Chondrocyte (in vitro differentiated cells): ENCODE measurements around the gene ERCC6L. TPM values are rescaled to one million over a fixed set of nuclear protein-coding genes. Genes with fewer than 3 reads are reported as not detected.
"Not testable (repeated sequence)": the region's sequence is repeated elsewhere in the genome, so short reads cannot be mapped to it uniquely, and the experiment has no call there.

Experiments
- DNase-seq: peaks from one replicate; pipeline ENCODE4 v3.0.0; 2021; ENCODE audit warnings: mixed read lengths, low spot score
- H3K27ac Mint-ChIP-seq: one replicate; pipeline ENCODE4 v1.8.0; 2021; ENCODE audit warnings: mild to moderate bottlenecking, moderate library complexity, mixed read lengths; ENCODE audit not compliant: unreplicated experiment
- H3K27me3 Mint-ChIP-seq: 2 replicates; pipeline ENCODE4 v1.8.0; 2021; ENCODE audit warnings: low read depth, mixed read lengths
- H3K36me3 Mint-ChIP-seq: 2 replicates; pipeline ENCODE4 v1.8.0; 2021; ENCODE audit warnings: low read depth, mixed read lengths
- H3K4me1 Mint-ChIP-seq: 2 replicates; pipeline ENCODE4 v1.8.0; 2021; ENCODE audit warnings: low read depth, mild to moderate bottlenecking, mixed read lengths
- H3K4me3 Mint-ChIP-seq: one replicate; pipeline ENCODE4 v1.8.0; 2021; ENCODE audit warnings: mild to moderate bottlenecking, moderate library complexity, mixed read lengths; ENCODE audit not compliant: unreplicated experiment
- H3K9me3 Mint-ChIP-seq: 2 replicates; pipeline ENCODE4 v1.8.0; 2021; ENCODE audit warnings: low read depth, mixed read lengths
- total RNA-seq: library from RNA; stranded (reverse); gene quantifications from 3 replicates; pipeline ENCODE4 v1.2.1, GENCODE V29; 2021
- TF ChIP-seq, protein P1 (sequence below): fragments of 200-600 bp; sonication (generic); IDR thresholded peaks from 2 replicates; pipeline ENCODE4 v1.5.0; 2021; ENCODE audit warnings: antibody characterized with exemption, mild to moderate bottlenecking, moderate library complexity

The ERCC6L gene
- total RNA-seq, 1 donor from 2014 or later = 0.87 TPM

- H3K27me3 Mint-ChIP-seq = no peaks in the 10 kb centered on the region
- H3K4me3 Mint-ChIP-seq = no peak overlapping the region
These were observed 55.9 kb downstream of the ERCC6L start for GRCh38 chrX:72182924-72183323.

DNA sequence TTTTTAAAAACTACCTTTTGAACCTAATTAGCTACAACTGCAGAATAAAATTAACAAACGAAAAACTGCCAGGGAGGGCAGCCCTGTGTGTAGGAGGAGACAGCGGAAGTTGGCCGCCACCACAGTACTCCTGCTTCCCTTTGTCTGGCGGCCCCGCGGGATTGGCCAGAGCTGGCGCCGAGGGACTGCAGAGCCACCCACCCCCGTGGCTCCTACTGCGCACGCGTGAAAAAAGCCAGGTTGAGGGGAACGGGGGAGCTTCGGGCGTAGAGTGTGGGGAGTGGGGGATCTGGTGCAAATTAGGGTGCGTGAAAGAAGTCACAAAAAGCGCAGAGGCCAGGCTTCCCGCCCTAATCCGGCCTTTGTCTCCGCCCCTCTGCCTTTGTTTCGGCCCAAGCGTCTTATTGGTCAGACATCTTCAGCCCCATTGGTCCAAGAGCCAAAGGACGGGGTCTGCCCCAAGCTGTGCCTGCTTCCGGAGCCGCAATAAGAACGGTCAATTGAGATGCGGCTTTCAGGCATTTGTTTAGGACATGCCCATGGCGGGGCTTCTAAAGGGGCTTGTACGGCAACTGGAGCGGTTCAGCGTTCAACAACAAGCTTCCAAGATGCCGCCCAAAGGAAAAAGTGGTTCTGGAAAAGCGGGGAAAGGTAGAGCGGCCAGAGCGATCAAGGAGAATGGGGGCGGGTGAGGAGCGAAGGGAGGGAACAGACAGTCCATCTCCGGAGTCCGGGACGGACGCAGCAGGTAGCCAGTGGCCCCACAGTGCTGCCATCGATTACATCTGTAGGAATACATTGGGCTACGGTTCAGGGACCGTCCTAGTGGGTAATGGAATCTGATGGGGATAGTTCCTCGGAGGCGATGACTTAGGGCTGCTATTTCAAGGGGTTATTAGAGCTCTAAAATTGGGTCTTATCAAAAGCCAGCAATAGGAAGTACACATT, 57.4 kb downstream of the ERCC6L start, which contains the start of gene PIN4:
Gene PIN4, plus strand, starts transcription at position 580 of the 948 bp plus-strand sequence. Its CDS starts 29 bp downstream, at position 609.
- Mint-ChIP-seq H3K27ac (no peak within 1 kb of the TSS), H3K36me3 (no peaks in the 10 kb centered on the region)

More at GRCh38 chrX:72182924-72183323, 55.9 kb downstream of the ERCC6L start:
- Mint-ChIP-seq H3K9me3 (no peaks in the 10 kb centered on the region), H3K27ac (no peak overlapping the region), H3K4me1 (no peaks in the 10 kb centered on the region), H3K36me3 (no peaks in the 10 kb centered on the region)
- no peak for DNase-seq
- TF ChIP-seq, protein P1, sequence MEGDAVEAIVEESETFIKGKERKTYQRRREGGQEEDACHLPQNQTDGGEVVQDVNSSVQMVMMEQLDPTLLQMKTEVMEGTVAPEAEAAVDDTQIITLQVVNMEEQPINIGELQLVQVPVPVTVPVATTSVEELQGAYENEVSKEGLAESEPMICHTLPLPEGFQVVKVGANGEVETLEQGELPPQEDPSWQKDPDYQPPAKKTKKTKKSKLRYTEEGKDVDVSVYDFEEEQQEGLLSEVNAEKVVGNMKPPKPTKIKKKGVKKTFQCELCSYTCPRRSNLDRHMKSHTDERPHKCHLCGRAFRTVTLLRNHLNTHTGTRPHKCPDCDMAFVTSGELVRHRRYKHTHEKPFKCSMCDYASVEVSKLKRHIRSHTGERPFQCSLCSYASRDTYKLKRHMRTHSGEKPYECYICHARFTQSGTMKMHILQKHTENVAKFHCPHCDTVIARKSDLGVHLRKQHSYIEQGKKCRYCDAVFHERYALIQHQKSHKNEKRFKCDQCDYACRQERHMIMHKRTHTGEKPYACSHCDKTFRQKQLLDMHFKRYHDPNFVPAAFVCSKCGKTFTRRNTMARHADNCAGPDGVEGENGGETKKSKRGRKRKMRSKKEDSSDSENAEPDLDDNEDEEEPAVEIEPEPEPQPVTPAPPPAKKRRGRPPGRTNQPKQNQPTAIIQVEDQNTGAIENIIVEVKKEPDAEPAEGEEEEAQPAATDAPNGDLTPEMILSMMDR = no peak

DNA sequence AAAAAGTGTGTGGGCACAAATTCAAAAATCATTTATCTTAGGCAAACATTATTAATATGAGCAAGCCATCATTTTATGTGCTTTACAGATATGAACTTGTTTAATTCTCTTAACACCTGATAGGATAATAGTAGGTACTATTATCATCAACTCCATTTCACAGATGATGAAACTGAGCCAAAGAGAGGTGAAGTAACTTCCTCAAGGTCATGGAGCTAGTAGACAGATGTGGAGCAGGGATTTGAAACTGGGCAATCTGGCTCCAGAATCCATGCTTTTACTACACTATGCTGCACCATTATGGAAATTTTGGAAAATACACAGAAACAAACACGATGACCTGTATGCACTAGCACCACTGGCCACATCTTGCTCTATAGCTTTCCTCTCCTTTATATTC, 58.3 kb downstream of the ERCC6L start:
- DNase-seq = no peak
- no peak overlapping the region for H3K27ac Mint-ChIP-seq
- H3K9me3 Mint-ChIP-seq = no peaks in the 10 kb centered on the region
- no peak overlapping the region for H3K4me3 Mint-ChIP-seq
- no peaks in the 10 kb centered on the region for H3K27me3 Mint-ChIP-seq
- TF ChIP-seq, protein P1 = no peak
- H3K4me1 Mint-ChIP-seq = no peaks in the 10 kb centered on the region
- H3K36me3 Mint-ChIP-seq = no peaks in the 10 kb centered on the region

More for the DNA sequence above, 57.4 kb downstream of the ERCC6L start, which contains the start of gene PIN4:
- TF ChIP-seq, protein P1 = no peak
- H3K9me3 Mint-ChIP-seq = no peaks in the 10 kb centered on the region
- no peaks in the 10 kb centered on the region for H3K4me1 Mint-ChIP-seq
- H3K4me3 Mint-ChIP-seq = no peak within 1 kb of the TSS
- no peaks in the 10 kb centered on the region for H3K27me3 Mint-ChIP-seq
- DNase-seq = peak; percentile 94

DNA sequence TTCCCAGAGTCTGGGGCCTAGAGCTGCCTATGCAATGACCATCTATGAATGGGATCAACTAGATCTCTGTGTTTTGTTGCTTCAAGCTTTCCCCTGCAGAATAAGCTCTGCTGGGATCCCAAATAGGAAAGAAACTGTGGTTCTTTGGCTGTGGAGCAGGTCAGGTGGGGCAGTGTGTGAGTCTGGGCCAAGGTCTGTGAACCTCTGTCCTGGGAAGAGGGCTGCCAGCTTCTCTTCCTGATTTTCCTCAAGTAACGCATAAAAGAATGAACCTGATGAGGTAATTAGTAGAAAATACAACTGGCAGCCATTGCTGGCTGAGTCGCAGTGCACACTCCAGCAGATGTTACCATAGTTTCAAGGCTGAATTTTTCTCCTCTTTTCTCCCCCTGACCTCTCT, 61.8 kb downstream of the ERCC6L start:
- Mint-ChIP-seq H3K27ac (no peak overlapping the region), H3K4me3 (no peak overlapping the region), H3K4me1 (no peaks in the 10 kb centered on the region), H3K9me3 (no peaks in the 10 kb centered on the region), H3K27me3 (peaks cover 2% of the 10 kb centered on the region), H3K36me3 (no peaks in the 10 kb centered on the region)
- TF ChIP-seq, protein P1 = no peak
- DNase-seq = no peak

DNA sequence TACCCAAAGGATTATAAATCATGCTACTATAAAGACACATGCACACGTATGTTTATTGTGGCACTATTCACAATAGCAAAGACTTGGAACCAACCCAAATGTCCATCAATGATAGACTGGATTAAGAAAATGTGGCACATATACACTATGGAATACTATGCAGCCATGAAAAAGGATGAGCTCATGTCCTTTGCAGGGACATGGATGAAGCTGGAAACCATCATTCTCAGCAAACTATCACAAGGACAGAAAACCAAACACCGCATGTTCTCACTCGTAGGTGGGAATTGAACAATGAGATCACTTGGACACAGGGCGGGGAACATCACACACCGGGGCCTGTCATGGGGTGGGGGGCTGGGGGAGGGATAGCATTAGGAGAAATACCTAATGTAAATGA, 62.5 kb downstream of the ERCC6L start:
- H3K27ac Mint-ChIP-seq, H3K9me3 Mint-ChIP-seq, H3K4me3 Mint-ChIP-seq, H3K36me3 Mint-ChIP-seq, H3K27me3 Mint-ChIP-seq, DNase-seq, H3K4me1 Mint-ChIP-seq: not testable (repeated sequence)
